ENCODE measurements around the gene PCSK9.

- TF ChIP-seq POLR2A (IDR thresholded peaks at IDR 0.05; ENCODE audit: low read length): no peak
- TF ChIP-seq GATA1 (IDR thresholded peaks at IDR 0.05; ENCODE audit: low read depth, low read length): no peak
Measured at GRCh38 chr1:55043726-55044125, 4.4 kb downstream of the PCSK9 start.

All from erythroblast (primary cell).